Choroid plexus epithelial cell (primary cell): Measurements from ENCODE around the gene BAG1.

Experiments used
- DNase-seq: peaks from one replicate; pipeline ENCODE4 v3.0.0-alpha.2; 2010; ENCODE audit warnings: low read depth
- H3K4me3 ChIP-seq: 2 replicates; pipeline ENCODE4 v1.5.1; 2011; ENCODE audit warnings: low read depth, mild to moderate bottlenecking, control low read depth, low read length, moderate library complexity
- CTCF ChIP-seq: conservative IDR thresholded peaks from 2 replicates; pipeline ENCODE4 v1.5.1; 2011; ENCODE audit warnings: low read depth, mild to moderate bottlenecking, control low read depth, inconsistent platforms, low read length, moderate library complexity

Gene BAG1

DNA sequence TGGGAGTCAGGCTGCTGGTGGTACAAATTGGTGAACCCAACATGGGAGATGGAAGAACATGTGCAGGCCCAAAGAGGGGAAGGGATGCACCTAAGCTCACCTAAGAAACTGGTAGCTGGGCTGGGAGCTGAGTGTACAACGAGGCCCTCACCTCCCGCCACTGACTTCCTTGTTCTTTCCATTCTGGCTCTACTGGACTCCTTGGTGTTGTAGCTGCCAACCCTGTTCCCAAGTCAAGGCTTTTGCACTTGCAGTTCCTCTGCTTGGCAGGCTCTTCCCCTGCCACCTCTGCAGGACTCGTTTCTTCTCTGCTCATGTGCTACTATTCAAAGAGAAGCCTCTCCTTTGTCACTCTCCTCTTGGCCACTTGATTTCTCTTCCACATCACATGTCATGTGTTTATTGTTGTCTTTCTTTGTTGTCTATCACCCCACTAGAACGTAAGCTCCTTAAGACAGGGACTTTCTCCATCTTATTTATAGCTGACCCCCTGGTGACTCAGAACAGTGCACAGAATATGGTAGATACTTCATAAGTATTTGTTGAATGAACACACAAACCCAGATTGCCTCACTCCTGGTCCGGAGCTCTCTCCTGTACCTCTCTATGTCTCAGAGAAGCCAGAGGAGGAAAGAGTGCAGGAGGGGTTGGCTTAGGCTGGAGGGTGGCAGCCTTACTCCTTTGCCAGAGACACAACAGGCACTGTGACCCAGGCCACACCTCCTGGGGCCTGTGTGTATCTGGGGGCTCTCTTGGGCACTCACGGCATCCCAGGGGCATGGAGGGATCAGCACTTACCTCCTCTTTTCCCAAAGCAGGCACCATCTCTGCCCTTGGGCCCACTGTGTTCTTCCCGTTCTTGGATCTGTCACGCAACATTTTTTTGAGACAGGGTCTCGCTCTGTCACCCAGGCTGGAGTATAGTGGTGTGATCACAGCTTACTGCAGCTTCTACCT is 29.7 kb downstream of the BAG1 start:
- DNase-seq, result peak; percentile 59
- no peak for TF ChIP-seq CTCF
- no peak overlapping the region for H3K4me3 ChIP-seq

DNA sequence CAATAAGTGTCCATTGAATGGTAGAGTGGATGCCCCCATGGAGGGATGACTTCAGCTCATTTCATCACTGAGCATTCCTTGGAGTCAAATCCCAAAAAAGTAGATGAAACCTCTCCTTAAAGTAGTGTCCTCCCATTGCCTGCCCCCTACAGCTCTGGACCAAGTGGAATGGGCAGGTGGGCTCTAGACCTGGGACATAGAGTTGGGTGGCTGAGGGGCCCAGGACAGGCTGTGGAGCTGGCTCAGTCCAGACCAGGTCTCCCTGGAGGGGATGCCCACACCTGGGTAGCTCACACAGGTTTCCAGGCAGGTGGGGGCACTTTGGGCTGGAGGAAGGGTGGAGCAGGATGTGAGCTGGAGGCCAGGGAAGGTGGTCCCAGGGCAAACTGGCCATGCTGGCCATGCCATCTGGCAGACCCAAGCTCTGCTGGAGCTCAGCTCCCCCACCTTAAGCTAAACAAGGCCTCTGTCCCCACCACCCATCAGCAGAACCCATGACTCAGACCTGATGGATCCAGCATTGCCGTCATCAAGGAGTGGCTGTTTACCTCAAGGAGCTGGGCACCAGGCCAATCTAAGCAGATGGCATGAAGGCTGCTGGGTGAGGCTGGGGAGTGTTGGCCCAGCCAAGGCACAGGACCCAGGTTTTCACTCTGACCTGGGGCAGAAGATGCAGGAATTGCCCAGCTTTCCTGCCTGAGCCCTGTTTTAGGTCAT is 30.7 kb downstream of the BAG1 start:
- H3K4me3 ChIP-seq, result no peak overlapping the region
- peak; percentile 87 for DNase-seq
- no peak for TF ChIP-seq CTCF

DNA sequence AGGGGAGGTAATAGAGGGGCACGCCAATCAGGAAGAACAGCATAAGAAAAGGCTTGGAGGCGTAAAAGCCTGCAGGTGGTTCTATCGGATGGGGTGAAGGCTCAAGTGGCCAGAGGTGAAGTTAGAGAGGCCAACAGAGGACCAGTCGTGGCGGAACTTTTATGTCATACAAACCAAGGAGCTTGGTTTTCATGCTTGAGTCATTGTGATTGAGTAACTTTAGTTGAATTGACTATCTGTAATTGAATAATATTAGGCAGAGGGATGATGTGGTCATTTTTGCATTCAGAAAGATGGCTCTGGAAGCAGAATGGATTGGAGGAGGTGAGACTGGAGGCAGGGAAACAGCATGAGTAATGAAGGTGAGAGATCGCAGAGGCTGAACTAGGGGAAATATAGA is 31.7 kb downstream of the BAG1 start:
- no peak for TF ChIP-seq CTCF
- no peak for DNase-seq
- H3K4me3 ChIP-seq, result no peak overlapping the region

DNA sequence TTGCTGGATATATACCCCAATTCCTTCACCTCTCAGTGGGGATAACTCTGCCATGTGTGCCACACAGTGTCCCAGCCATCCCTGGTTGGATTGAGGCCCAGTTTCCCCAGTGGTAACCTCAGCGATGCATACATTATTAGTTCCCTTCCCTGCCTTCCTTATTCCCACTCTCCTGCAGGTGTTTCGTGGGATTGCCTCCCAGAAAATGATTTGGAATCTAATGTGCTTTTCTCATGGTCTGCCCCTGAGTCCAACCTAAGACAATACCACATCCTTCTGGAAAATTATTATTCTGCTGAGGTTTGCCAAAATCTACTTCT is 32.9 kb downstream of the BAG1 start:
- DNase-seq, result no peak
- H3K4me3 ChIP-seq, result no peak overlapping the region
- no peak for TF ChIP-seq CTCF

DNA sequence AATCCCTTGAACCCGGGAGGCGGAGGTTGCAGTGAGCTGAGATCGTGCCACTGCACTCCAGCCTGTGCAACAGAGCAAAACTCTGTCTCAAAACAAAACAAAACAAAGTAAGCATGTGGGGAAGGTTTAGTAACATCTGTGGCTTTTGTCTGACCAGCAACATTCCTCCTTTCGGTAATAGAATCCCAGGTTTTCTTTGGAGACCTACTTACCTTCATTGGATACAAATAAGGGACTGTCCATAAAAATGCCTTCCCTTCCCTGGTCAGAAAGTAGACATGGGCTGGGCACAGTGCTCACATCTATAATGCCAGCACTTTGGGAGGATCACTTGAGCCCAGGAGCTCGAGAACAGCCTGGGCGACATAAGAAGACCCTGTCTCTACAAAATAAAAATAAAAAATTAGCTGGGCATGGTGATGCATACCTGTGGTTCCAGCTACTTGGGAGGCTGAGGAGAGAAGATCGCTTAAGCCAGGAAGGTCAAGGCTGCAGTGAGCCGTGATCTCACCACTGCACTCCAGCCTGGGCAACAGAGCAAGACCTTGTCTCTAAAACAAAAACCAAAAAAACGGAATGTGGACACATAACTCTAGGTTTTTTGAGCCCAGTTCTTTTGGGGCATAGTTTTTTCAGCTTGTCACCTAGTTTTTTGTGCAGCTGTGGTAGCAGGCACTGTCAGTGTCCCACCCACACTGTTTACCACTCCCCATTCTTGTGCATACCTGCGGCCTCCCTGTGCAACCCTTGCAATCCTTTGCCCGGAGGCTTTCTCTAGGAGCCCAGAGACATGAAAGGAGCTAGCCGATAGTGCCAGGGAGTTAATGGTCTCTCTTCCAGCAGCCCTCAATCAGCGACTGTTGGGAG is 33.5 kb downstream of the BAG1 start:
- peak; percentile 27 for DNase-seq
- no peak for TF ChIP-seq CTCF
- H3K4me3 ChIP-seq, result no peak overlapping the region

GRCh38 chr9:33229359-33230114 is 35.0 kb downstream of the BAG1 start:
- no peak for TF ChIP-seq CTCF
- no peak for DNase-seq
- no peak overlapping the region for H3K4me3 ChIP-seq
